Kidney epithelial cell (primary cell): Measurements from ENCODE around the gene COL23A1. TPM values are rescaled to one million over a fixed set of nuclear protein-coding genes. Genes with fewer than 3 reads are reported as not detected.

Experiments
- DNase-seq: peaks from one replicate; pipeline ENCODE4 v3.0.0-alpha.2; 2010; ENCODE audit warnings: low read depth
- H3K27me3 ChIP-seq: 2 replicates; pipeline ENCODE4 v1.6.0; 2011; ENCODE audit warnings: low read length; ENCODE audit not compliant: control insufficient read depth, insufficient read depth
- H3K36me3 ChIP-seq: 2 replicates; pipeline ENCODE4 v1.5.1; 2011; ENCODE audit warnings: low read length; ENCODE audit not compliant: control insufficient read depth, insufficient read depth
- H3K4me3 ChIP-seq: 2 replicates; pipeline ENCODE4 v1.5.1; 2011; ENCODE audit warnings: low read depth, mild to moderate bottlenecking, control low read depth, low read length
- CTCF ChIP-seq: IDR thresholded peaks from 2 replicates; pipeline ENCODE4 v1.5.1; 2011; ENCODE audit warnings: mild to moderate bottlenecking, moderate library complexity, low read length, control low read depth, inconsistent platforms; ENCODE audit not compliant: insufficient read depth, poor library complexity, severe bottlenecking
- total RNA-seq: library from RNA; depleted of rRNA; stranded (reverse); fragments of >200 nt; gene quantifications from 2 replicates; pipeline ENCODE4 v1.2.3, GENCODE V29; 2015

The COL23A1 gene
- total RNA-seq, 1 donor from 2014 or later: 0.17 TPM

- no peak for DNase-seq
- Histone ChIP-seq H3K36me3 (no peaks in the 10 kb centered on the region), H3K27me3 (peaks cover 4% of the 10 kb centered on the region), H3K4me3 (no peak overlapping the region)
- TF ChIP-seq CTCF: no peak
Observed at GRCh38 chr5:178465861-178466288, 124.3 kb downstream of the COL23A1 start.

DNA sequence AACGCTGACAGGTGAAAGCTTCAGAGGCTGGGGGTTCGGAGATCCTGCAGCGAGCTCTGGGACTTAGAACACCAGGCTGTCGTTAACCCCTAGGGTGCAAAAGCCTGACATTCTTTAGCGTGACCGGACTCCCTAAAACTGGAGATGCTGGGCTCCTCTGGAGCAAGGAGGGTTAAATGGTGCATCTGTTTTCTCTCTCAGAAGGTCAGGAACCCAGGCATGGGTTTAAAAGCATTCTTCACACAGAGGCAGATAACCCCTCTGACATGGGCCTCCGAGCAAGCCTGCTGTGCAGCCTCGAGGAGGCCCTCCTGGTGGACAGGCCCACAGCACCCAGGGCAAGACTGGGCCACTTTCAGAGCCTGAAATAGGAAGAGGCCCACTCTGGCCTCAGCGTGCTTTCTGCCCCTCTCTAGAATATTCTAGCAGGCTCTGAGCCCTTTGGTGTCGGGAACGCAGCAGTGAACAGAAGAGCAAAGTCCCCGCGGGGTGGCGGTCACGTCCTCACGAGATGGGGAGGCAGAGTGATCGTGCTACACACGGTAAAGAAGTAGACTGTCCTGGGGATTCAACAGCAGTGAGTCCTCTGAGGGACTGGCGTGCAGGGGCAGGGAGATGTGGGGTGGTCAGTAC, 124.8 kb downstream of the COL23A1 start:
- TF ChIP-seq CTCF: no peak
- Histone ChIP-seq H3K27me3 (peaks cover 4% of the 10 kb centered on the region), H3K4me3 (no peak overlapping the region), H3K36me3 (no peaks in the 10 kb centered on the region)
- no peak for DNase-seq

DNA sequence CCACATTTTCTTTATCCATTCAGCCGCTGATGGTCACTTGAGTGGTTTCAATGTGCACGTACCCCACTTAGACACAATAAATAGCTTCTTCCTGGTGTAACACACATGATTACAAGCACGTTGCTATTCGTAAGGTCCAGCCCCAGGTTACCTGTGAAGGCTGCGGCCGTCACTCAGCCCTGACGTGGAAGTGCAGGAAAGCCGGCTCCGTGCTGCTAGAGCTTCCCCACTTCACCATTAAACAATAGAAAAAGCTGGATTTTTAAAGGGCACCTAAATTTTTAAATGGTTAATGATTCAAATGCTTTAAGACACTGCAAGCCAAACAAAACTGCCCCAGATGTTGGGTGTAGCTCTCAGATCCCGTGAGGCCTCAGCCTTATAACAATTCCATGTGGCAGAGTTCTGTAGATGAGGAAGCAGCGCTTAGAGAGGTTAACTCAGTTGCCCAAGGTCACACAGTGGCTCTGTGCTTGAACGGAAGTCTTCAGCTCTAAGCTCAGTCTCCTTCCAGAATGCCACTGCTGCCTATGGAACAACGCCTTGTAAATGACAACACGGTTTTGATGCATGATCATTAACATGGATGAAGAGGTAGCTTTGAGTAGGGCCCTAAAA, 125.7 kb downstream of the COL23A1 start:
- H3K4me3 ChIP-seq: no peak overlapping the region
- no peak for DNase-seq
- no peak for TF ChIP-seq CTCF
- H3K36me3 ChIP-seq: no peaks in the 10 kb centered on the region
- H3K27me3 ChIP-seq: peaks cover 4% of the 10 kb centered on the region

DNA sequence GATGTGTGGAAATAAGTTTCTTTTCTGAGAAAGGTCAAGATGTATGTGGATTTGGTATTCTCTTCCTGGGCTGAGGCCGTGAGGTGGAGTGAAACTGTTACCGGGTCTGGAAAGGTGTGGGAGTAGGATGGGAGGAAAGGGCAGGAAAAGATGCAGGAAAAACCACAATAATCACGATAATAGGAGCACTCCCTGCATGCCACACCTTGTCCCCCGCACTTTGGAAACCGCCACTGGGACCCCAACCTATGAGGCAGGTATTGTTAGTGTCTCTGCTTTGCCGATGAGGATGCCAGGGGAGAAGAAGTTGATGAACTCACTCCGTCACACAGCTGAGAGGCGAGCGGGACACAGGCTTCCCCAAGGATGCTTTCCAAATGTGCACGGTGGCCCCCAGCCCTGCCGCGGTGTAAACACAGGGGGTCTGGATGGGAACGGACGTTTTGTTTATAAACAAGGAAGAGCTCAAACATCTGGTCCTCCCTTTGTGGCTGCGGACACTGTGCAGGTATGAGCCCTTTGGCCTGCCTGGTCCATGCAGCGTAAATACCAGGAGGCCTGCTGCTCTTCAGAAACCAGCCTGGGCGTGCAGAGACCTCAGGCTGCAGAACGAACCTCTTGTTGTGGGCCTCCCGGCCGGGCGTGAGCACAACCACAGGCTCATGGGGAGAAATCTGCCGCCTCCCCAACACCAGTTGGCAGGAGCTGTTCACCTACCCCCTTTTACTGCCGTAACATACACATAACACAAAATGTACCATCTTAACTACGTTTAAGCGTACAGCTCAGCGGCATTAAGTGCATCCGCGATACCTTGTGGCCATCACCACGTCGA, 126.7 kb downstream of the COL23A1 start:
- TF ChIP-seq CTCF: no peak
- DNase-seq: no peak
- H3K4me3 ChIP-seq: no peak overlapping the region
- no peaks in the 10 kb centered on the region for H3K36me3 ChIP-seq
- H3K27me3 ChIP-seq: no peaks in the 10 kb centered on the region

DNA sequence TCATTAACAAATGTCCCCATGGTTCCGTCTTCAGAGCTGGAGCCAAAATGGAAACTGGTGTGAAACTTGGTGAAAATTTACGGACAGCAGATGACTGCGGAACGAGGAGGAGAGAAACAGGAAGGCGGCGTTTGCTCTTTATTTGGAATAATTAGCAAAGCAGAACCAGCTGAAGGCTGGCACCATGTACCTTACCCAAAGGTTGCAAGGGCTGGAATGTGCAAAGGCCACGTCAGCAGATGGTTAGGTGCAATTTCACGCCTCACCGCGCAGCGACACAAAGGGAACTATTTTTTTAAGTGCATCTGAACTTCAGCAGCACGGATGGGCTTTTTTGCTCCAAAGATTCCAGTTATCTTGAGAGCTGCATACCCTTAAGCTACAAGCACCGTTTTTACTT, 127.4 kb downstream of the COL23A1 start:
- Histone ChIP-seq H3K36me3 (no peaks in the 10 kb centered on the region), H3K4me3 (peak overlapping the region; percentile 11), H3K27me3 (no peaks in the 10 kb centered on the region)
- peak; percentile 88 for DNase-seq
- TF ChIP-seq CTCF: no peak
